ENCODE data around the gene UVSSA.

Gene UVSSA

GRCh38 chr4:1399508-1400190 lies 52.6 kb downstream of the UVSSA start:
- no peak for DNase-seq

GRCh38 chr4:1400191-1400805 lies 53.3 kb downstream of the UVSSA start:
- no peak for DNase-seq

DNA sequence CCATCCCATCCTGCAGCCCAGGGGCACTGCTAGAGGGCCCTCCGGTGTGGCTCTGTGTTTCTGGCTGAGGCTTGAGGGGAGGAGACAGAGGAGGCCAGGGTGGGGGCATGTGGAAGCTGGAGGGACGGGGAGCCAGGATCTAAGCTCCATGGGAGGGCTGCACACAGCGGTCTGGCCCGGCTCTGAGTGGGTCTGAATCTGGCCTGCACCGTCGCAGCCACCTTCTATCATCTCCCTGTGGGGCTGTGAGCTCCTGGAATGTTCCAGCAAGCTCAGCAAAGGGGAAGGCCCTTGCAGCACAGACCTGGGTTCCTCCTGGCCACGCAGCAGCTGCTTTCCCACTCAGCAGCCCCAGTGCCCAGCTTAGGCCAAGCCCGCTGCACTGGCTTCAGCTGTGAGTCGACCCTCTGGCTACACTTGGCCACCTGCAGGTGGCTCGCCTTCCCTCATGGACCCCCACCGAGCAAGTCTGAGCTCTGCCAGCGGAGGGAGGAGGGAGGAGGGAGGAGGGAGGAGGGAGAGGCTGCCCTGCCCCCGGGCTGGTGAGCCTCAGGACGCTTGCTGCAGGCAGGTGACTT lies 53.9 kb downstream of the UVSSA start:
- no peak for DNase-seq

GRCh38 chr4:1401409-1402020 lies 54.5 kb downstream of the UVSSA start:
- no peak for DNase-seq

- no peak for DNase-seq
These were observed 55.1 kb downstream of the UVSSA start for GRCh38 chr4:1402021-1402515.

GRCh38 chr4:1402516-1403091 lies 55.6 kb downstream of the UVSSA start:
- no peak for DNase-seq

DNA sequence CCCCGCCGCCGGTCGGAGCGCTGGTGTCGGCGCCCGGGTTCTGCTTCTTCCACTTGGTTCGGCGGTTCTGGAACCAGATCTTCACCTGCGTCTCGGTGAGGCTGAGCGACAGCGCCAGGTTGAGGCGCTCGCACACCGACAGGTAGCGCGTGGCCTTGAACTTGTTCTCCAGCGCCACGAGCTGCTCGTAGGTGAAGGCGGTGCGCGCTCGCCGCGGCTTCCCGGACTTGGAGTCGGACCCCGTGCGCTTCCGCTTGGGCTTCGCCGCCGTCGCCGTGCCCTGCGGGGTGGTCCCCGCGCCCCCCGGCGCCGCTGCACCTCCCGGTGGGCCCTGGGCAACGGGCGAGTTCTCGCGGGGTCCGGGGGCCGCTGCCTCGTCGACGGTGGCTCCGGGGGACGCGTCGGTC lies 56.2 kb downstream of the UVSSA start:
- no peak for DNase-seq

DNA sequence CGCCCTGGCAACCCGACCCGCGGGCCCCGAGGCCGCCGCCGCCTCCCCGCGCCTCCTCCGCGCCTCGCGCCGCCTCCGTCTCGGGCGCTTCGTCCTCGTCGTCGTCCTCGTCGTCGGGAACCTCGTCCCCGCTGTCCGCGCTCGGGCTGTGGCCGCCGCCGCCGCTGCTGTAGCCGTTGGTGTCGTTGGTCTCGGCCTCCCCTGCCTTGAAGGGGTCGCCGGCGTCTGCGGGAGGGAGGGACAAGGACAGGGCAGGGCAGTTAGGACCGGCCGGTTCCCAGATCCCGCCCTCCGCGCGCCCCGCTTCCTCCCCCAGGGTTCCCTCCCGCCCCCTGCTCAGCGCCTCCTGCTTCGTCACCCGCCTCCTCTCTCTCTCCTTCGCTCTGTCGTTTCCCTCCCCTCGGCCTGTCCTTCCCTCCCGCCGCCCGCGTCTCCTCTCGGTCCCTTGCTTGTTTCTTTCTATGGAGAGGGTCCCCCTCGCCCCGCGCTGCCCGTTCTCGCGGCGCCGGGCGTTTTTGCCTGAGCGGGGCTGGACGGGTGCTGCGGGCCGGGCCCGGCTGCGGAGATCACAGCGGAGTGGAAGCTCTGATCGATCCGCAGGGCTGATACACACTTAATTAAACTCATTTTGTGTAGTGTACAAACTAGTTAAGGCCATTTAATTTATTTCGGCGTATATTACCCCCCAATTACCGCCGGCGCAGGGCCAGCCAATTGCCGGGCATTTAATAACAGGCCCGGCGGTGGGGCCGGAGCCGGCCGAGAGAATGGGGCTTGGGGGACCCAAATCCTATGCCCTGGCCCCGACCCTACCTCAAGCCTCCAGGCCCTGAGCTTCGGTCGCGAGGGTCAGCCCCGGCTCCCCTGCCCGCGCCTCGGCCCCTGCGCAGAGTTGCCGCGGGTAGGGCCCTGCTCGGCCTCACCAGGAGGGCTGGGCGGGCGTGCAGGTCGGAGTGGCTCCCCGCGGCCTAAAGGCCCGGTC lies 56.9 kb downstream of the UVSSA start:
- no peak for DNase-seq

- DNase-seq = no peak
These were observed 57.7 kb downstream of the UVSSA start for GRCh38 chr4:1404573-1405253.

- DNase-seq = no peak
These were observed 58.2 kb downstream of the UVSSA start for GRCh38 chr4:1405254-1405635.

DNA sequence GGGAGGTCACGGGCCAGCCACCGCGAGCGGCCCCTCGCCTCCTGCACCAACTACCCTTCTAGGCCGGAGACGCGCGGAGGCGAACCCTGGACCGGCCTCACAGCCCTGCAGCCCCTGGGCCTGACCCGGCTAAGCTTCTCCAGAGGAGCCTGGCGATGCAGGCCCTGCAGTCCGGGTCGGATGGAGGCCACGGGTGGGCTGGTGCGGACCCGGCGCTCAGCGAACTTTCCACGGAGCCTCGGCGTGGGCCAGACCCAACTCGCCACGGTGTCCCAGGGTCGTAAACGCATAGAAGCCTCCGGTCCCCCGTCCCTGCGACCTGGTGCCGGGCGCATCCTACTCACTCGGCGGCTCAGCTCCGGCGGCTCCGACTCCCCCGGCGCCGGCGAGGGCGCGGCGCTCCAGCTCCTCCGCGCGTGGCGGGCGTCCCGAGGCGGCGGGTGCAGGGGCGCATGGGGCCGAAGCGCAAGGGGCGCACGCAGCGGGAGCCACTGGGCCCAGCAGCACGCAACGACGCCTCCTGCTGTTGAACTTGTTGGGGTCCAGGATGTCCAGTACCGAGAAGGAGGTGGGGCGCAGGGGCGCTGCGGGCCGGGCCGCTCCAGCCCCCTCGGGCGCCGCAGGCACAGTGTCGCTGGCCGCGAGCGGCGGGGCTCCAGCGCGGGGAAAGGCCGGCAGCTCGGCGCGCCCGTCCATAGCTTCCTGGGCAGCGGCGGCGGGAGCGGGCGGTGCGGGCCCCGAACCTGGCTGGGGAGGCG lies 58.8 kb downstream of the UVSSA start:
- DNase-seq = no peak

GRCh38 chr4:1406394-1406980 lies 59.5 kb downstream of the UVSSA start, which contains the start of gene NKX1-1:
TSS of gene NKX1-1 (minus strand) at chr4:1406442. CDS start at chr4:1406442, 0 bp downstream.
- DNase-seq = no peak

GRCh38 chr4:1406981-1407656 lies 60.1 kb downstream of the UVSSA start:
- no peak for DNase-seq

DNA sequence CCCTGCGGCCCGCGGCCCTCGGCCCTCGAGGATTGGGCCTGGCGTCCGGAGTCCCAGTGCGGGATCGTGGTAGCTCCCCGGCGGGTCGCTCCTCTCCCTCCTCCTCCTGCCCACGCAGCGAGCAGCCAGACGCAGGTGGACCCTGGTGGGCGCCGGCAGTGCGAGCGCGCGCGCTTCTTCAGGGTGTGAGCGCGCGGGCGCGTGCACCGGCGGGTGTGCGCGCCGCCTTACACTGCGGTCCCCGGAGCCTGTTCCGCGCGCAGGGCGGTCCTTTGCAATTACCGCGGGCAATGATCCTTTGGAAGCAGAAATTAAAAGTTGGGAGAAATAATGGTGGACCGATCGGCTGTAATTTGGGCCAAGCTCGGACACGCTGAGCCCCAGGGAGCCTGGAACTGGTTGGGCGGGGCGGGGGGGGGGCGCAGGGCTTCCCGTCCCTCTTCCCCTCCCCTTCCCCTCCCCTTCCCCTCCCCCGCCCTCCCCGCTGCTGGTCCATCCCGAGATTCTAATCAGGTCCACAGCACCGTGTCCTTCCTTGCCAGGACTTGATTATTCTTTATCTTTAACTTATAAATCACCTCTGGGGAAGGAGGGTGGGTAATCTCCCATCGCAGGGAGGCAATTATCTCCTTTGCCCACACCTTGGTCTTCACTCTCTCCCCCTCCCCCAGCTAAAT lies 60.8 kb downstream of the UVSSA start:
- DNase-seq = no peak

DNA sequence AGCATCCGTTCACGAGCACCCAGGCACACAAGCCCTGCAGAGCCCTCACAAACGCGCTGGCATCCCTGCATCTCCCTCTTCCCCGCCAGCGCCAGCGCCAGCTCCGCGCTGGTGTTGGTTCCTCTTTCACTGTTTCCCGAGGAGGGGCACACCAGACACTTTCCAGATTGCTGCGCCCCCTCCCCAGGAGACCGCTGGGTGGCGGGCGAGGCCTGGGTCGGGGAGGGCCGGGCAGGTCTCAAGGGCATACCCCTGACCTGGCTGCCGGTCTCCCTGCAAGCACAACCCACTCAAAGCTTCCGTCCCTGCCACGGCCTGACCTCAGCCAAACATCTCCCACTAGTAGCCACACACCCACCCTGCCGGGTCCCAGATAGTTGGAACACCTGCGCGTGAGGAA lies 61.4 kb downstream of the UVSSA start:
- no peak for DNase-seq

DNA sequence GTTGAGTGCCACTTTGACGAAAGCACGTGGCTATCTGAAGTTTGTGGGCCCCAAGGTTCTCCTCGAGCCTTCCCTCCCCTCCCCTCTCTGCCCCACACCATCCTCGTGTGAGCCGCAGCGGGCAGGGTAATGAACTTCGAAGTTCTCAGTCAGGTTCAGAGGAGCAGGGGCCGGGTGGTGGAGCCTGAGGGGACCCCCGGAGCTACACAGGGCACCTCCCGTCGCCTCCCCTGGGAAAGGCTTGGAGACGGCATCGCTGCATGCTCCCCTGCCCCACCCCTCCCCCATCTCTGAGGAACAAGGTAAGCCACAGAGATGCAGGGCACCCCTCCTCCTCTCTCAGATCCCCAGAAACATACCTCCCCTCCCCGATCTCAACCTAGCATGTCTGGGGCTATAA lies 62.1 kb downstream of the UVSSA start:
- no peak for DNase-seq

DNA sequence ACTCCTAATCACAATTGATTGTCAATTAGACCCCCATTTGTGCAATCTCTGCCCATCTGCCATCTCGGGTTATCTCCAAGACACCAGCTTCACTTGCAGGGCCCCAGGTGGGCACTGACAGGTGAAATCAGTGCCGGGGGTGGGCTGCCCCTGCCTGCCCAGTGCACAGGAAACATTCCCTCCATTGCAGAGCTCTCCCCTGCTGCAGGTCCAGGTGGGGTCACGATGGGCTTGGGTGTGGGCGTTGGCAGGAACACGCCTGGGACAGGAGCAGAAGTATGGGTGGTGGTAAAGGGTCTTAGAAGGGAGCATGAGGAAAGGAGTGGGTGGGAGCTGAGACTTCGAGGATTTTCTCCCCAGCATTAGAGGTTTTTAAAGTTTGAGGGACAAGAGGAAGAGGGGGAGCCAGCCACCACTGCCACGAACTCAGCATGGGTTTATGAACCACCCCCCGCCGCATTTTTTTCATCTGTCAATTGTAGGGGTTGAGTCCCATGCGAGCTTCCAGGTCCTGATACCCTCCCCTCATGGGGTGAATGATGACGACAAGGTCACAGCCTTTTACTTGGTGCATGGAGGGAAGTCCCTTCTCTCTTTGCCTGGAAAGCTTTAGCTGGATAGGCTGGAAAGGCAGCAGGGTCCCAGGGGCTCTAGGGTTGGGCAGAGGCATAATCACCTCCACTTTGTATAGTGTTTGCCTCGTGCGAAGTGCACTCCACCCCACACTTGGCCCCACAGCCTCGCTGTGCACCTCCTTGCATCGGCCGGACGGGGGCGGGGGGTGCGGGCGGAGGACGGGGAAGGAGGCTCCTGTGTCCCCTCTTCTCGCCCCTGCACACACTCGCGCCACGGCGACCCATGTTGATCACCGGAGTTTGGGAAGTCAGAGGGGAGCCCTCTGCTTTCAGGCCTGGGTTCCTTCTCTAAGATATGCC lies 62.8 kb downstream of the UVSSA start:
- no peak for DNase-seq

Measured in HCEC 1CT (cell line).